Stimulated activated CD8-positive, alpha-beta memory T cell treated with anti-CD3 and anti-CD28 coated beads, Interleukin-12 subunit alpha, Interleukin-12 subunit beta, amount 100 ng/mL, for 24 hours (primary cell): ENCODE results near the gene STAG2.
"Not testable (repeated sequence)": the region's sequence is repeated elsewhere in the genome, so short reads cannot be mapped to it uniquely, and the experiment has no call there.

Experiments
- DNase-seq: peaks from one replicate; pipeline ENCODE4 v3.0.0-alpha.2; 2020; ENCODE audit errors: extremely low read depth

Gene STAG2

DNA sequence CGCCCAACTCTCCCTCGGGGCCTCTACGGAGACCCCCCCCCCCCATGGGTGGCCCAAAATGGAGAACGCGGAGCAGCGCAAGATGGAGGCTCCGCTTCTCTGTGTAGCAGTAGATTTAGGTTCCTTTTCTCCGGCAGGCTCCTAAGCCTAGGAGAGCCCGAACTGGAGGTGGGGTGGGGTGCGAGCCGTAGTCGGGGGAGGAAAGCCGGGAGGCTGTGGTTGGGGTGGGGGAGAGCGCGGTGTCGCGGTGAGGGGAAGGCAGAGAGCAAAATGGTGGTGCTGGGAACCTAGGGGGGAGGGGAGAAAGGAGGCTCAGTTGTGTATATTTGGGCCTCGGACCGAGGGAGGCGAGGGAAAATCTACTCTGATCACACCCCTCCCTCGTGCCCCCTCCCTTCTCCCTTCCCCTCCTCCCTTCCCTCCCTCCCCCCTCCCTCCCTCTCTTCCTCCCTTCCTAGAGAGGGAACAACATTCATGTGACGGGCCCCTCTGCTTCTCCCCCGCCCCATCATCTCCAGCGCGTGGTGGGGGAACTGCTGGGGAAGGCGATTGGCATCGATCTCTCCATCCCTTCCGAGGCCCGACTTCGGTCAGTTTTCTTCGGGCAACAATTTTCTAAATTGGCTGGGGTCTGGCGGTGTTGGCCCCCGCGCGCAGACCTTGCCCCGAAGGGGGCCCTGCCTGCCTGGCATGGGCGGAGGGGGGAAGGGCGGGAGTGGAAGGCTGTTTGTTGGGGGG, at the start of gene STAG2:
Gene STAG2, plus strand, starts transcription at position 439 of the 738 bp plus-strand sequence. CDS start 60,922 bp downstream, outside the sequence.
- no peak for DNase-seq

DNA sequence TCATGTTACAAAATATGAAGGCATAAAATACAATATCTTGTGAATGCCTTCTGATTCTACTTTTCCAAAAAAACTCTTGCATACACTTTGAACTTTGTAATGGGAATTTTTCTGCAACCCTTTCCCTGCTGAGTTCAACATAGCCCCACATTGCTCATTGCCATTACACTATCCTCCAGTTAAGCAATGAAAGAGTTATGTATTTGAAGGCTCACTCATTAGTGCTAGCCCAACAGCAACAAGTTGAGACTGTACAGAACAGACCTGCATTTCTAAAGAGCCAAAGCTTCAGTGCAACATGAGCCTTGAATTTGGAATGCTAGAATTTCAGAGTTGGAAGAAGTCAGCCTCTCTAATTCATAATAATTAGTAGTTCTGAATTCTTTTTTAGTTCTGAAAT, 44.4 kb upstream of the STAG2 start:
- DNase-seq: no peak

- no peak for DNase-seq
Observed at GRCh38 chrX:123918106-123918721, 43.3 kb upstream of the STAG2 start.

DNA sequence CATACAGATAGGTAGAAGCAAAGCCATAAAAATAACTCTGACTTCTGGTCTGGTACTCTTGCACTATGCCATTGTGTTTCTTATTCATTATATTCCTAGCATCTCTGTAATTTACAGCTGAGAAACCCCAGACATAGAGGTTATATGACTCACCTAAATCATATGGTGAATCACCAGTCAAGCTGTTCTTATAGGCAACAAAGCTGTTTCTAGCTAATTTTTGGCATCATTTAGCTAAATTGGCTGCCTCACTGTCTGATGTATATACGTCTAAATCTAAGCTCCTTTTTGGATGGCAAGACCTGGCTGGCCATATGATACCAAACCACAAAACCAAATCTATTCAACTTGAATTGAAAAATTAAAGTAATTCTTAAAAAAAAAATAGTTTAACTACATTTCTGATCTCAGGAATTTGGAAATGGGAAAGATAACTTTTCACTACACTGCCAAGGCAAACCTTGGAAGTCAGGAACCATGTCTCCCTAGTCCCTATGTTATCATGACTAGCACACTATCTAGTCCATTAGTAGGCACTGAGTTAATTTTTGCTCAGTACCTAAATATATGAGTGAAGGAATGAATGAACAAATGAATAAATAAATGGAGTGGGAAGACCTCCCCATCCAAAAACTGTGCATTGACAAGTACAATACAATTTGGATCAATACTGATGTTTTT, 41.3 kb upstream of the STAG2 start:
- no peak for DNase-seq

DNA sequence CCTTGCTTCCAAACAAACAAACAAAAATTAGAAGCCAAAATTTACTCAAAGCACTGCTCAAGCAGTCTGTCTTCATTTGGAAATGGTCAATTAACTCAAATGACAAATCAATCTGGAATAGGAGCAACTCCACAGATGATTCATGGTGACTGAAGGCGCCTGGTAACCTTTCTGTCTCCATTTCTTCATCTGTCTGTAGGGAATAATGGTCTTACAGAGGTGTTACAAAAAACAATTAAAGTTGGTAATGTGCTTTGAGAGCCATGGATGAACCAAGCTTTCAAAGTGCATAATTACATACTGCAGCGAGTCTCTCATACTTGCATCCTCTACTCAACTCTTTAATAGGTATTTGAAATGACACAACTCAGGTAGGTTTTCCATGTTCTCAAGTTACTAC, 38.3 kb upstream of the STAG2 start:
- DNase-seq: no peak

GRCh38 chrX:123924186-123924585, 37.3 kb upstream of the STAG2 start:
- DNase-seq: no peak

DNA sequence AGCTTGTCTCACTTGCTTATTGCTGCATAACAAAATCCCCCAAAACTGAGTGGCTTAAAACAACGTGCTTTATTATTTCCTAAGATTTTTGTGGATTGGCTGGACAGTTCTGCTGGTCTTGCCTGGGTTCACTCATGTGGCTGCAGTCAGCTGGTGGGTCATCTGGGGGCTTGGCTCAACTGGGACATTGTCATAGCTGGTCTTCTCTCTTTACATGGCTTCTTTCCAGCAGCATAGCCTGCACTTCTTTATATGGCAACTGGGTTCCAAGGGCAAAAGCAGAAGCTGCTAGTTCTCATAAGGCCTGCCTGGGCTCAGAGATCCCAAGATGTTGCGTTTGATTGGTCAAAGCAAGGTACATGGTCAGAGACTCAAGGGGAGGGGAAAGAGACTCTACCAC, 33.7 kb upstream of the STAG2 start:
- DNase-seq: no peak

GRCh38 chrX:123932055-123932454, 29.5 kb upstream of the STAG2 start:
- not testable (repeated sequence) for DNase-seq

GRCh38 chrX:123943074-123943473, 18.4 kb upstream of the STAG2 start:
- no peak for DNase-seq

- DNase-seq: no peak
Observed at GRCh38 chrX:123943488-123943887, 18.0 kb upstream of the STAG2 start.

DNA sequence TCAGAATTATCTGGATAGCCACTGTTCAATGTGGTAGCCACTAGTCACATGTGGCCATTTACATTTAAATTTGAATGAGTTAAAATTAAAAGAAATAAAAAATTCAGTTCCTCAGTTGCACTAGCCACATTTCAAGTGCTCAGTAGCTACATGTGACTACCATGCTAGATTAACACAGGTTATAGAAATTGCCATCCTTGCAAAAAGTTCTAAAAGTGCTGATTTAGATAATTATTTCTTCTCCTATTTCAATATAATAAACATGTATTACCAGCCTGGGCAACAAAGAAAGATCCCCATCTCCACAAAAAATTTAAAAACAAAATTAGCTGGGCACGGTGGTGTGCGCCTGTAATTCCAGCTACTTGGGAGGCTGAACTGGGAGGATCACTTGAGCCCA, 11.7 kb upstream of the STAG2 start:
- DNase-seq: no peak

DNA sequence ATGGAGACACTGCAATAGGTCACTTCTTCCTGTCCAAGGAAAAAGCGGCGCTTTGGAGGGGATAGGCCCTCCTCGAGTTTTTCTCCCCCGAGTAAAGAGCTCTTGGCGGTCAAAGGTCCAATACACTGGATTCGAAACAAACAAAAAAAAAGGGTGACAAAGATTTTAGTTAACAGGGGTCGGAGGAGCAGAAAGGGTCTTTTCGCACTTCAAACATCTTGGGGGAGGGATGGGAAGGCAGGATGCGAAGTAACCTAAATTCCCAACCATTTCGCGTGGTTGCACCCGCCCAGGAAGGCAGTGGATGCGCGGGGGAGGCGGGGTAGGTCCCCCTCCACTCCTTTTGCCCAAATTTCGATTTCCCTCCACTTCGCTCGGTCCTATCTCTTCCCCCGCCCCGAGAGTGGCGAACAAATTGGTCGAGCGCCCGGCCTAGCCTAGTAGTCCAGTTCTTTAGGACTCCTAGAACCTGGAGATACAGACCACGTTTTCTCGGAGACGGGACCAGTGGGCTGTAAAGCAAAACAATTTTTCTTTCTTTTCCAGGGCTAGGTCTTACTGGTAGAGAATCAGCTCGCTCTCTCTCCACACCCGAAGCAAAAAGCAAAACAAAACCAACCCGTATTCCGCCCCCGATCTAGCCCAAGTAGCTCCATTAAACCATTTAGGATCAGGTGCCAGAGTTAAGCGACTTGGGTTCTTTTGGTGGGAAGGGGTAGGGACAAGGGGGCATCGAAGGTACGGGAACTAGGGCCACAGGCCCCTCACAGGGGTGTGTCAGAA, 2.0 kb upstream of the STAG2 start:
- no peak for DNase-seq

- no peak for DNase-seq
Observed at GRCh38 chrX:123960956-123961267, 594 bp upstream of the STAG2 start.

DNA sequence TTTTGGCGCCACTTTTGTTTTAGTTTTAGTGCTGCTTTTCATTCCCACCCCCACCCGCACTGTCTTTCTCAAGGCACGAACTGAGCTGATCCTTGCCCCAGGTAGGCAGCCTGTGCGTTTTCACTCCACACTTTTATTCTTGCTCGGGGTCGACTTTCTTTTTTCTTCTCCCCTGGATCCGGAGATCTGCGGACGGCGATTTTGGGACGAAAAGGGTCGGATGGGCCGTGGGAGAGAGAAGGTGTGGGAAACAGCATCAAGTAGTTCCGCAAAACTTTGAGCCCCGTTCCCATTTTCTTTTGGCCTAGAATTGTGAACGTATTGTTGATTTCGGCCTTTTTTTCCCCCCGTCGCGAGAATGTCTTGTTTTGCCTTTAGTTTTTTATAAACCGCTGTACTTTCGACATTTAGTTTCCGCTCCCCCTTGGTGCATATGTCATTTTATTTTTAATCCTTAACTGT, 531 bp downstream of the STAG2 start:
- no peak for DNase-seq

- no peak for DNase-seq
Observed at GRCh38 chrX:123962794-123963373, 1.4 kb downstream of the STAG2 start.

- DNase-seq: no peak
Observed at GRCh38 chrX:123964156-123964834, 2.8 kb downstream of the STAG2 start.

DNA sequence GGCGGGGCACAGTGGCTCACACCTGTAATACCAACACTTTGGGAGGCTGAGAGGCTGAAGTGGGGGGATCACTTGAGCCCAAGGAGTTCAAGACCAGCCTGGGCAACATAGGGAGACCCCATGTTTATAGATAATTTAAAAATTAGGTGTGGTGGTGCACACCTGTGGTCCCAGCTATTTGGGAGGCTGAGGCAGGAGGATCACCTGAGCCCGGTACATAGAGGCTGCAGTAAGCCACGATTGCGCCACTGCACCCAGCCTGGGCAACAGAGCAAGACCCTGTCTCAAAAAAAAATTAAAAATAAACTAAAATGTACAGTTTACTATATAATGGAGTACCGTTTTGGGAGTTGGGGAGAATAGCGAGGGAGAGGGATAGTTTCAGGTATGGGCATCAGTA, 4.2 kb downstream of the STAG2 start:
- DNase-seq: no peak

- no peak for DNase-seq
Observed at GRCh38 chrX:123967497-123967896, 6.0 kb downstream of the STAG2 start.

DNA sequence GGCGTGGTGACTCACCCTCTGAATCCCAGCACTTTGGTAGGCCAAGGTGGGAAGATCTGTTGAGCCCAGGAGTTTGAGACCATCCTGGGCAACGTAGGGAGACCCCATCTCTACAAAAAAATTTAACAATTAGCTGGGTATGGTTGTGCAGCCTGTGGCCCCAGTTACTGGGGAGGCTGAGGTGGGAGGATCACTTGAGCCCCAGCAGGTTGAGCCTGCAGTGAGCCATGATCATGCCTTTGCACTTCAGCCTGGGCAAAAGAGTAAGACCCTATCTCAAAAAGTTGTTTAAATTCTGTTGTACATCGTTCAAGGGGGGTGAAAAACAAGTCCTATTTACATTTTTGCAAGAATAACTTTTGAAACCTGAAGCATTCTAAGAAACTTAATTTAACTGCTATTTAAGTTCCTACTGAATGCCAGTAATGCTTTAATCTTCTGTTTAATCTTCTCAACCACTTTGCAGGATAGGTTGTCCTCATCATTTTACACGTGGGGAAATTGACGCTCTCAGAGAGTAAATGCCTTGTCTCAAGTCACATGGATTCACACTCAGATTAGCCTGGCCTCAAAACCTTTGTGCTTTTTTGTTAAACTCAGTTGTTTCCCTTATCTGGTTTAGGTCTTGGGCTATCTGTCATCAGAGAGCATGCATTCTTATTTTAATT, 7.0 kb downstream of the STAG2 start:
- DNase-seq: no peak

DNA sequence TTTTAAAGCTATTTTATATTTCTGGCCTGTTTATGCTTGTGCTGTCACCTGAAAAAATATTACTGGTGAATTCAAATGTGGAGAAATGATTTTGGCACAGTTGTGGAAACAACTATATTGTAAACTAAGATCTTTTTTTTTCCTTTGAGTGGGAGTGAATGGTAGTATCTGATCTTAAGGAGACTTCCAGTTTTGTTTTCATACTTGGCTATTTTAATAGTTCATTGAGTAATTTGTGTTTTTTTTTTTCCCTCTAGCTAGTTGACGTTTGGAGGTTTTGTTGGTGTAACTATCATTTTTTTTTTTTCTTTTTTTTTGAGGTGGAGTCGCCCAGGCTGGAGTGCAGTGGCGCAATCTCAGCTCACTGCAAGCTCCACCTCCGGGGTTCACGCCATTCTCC, 10.5 kb downstream of the STAG2 start:
- DNase-seq: no peak

- DNase-seq: no peak
Observed at GRCh38 chrX:123973921-123974320, 12.4 kb downstream of the STAG2 start.
